ENCODE results near the gene SCG5.

SCG5 gene

GRCh38 chr15:32649342-32649741 is 7.8 kb downstream of the SCG5 start:
- Mint-ChIP-seq H3K4me3 (no peak overlapping the region), H3K36me3 (ENCODE audit: low read depth) (peaks cover 36% of the 10 kb centered on the region), H3K4me1 (peaks cover 42% of the 10 kb centered on the region), H3K27me3 (ENCODE audit: low read depth, poor library complexity) (no peaks in the 10 kb centered on the region), H3K27ac (peak overlapping the region; percentile 69), H3K9me3 (no peaks in the 10 kb centered on the region)
- DNase-seq, result no peak
- TF ChIP-seq CTCF (IDR thresholded peaks at IDR 0.05), result peak; percentile 45

- H3K9me3 Mint-ChIP-seq, result no peaks in the 10 kb centered on the region
- peaks cover 35% of the 10 kb centered on the region for H3K4me1 Mint-ChIP-seq
- peak overlapping the region; percentile 9 for H3K27ac Mint-ChIP-seq
- no peak overlapping the region for H3K4me3 Mint-ChIP-seq
- no peaks in the 10 kb centered on the region for H3K27me3 Mint-ChIP-seq (ENCODE audit: low read depth, poor library complexity)
- H3K36me3 Mint-ChIP-seq (ENCODE audit: low read depth), result peaks cover 30% of the 10 kb centered on the region
- DNase-seq, result peak; percentile 66
- peak; percentile 93 for TF ChIP-seq CTCF (IDR thresholded peaks at IDR 0.05)
Measured at GRCh38 chr15:32651229-32651837, 9.8 kb downstream of the SCG5 start.

- H3K27ac Mint-ChIP-seq, result peak overlapping the region; percentile 9
- H3K4me1 Mint-ChIP-seq, result peaks cover 31% of the 10 kb centered on the region
- no peak for TF ChIP-seq CTCF (IDR thresholded peaks at IDR 0.05)
- no peaks in the 10 kb centered on the region for H3K27me3 Mint-ChIP-seq (ENCODE audit: low read depth, poor library complexity)
- DNase-seq, result no peak
- no peaks in the 10 kb centered on the region for H3K9me3 Mint-ChIP-seq
- H3K36me3 Mint-ChIP-seq (ENCODE audit: low read depth), result peaks cover 30% of the 10 kb centered on the region
- no peak overlapping the region for H3K4me3 Mint-ChIP-seq
Measured at GRCh38 chr15:32652178-32652577, 10.7 kb downstream of the SCG5 start.

GRCh38 chr15:32656091-32656490 is 14.6 kb downstream of the SCG5 start:
- H3K4me1 Mint-ChIP-seq, result peaks cover 56% of the 10 kb centered on the region
- no peak overlapping the region for H3K4me3 Mint-ChIP-seq
- peak overlapping the region; percentile 41 for H3K27ac Mint-ChIP-seq
- H3K36me3 Mint-ChIP-seq (ENCODE audit: low read depth), result peaks cover 20% of the 10 kb centered on the region
- no peaks in the 10 kb centered on the region for H3K9me3 Mint-ChIP-seq
- DNase-seq, result no peak
- H3K27me3 Mint-ChIP-seq (ENCODE audit: low read depth, poor library complexity), result no peaks in the 10 kb centered on the region
- TF ChIP-seq CTCF (IDR thresholded peaks at IDR 0.05), result no peak

GRCh38 chr15:32656496-32656895 is 15.0 kb downstream of the SCG5 start:
- no peak for DNase-seq
- no peak overlapping the region for H3K4me3 Mint-ChIP-seq
- peaks cover 20% of the 10 kb centered on the region for H3K36me3 Mint-ChIP-seq (ENCODE audit: low read depth)
- no peak overlapping the region for H3K27ac Mint-ChIP-seq
- TF ChIP-seq CTCF (IDR thresholded peaks at IDR 0.05), result no peak
- no peaks in the 10 kb centered on the region for H3K27me3 Mint-ChIP-seq (ENCODE audit: low read depth, poor library complexity)
- H3K4me1 Mint-ChIP-seq, result peaks cover 53% of the 10 kb centered on the region
- no peaks in the 10 kb centered on the region for H3K9me3 Mint-ChIP-seq

GRCh38 chr15:32657198-32657883 is 15.8 kb downstream of the SCG5 start:
- peaks cover 20% of the 10 kb centered on the region for H3K36me3 Mint-ChIP-seq (ENCODE audit: low read depth)
- TF ChIP-seq CTCF (IDR thresholded peaks at IDR 0.05), result no peak
- peaks cover 46% of the 10 kb centered on the region for H3K4me1 Mint-ChIP-seq
- no peak overlapping the region for H3K4me3 Mint-ChIP-seq
- no peak for DNase-seq
- no peak overlapping the region for H3K27ac Mint-ChIP-seq
- H3K9me3 Mint-ChIP-seq, result no peaks in the 10 kb centered on the region
- H3K27me3 Mint-ChIP-seq (ENCODE audit: low read depth, poor library complexity), result no peaks in the 10 kb centered on the region
